Prostate gland (tissue), 2 donors: Measurements from ENCODE around the gene SMYD2. TPM values are rescaled to one million over a fixed set of nuclear protein-coding genes. Genes with fewer than 3 reads are reported as not detected.

Source experiments
- DNase-seq: peaks from one replicate; pipeline ENCODE4 v3.0.0-alpha.2; 2019; ENCODE audit warnings: low spot score
- H3K27ac ChIP-seq, 2 donors: fragments of 200-600 bp; sonication (generic); 2 replicates each; pipeline ENCODE4 v1.5.1; 2017 to 2019
- H3K27me3 ChIP-seq: fragments of 200-600 bp; sonication (generic); replicated peaks from 2 replicates; pipeline ENCODE4 v1.5.1; 2019; ENCODE audit not compliant: insufficient read depth
- H3K36me3 ChIP-seq, 2 donors: fragments of 200-600 bp; sonication (generic); 1 replicate in 1 of 2; 2 replicates in 1 of 2; pipeline versions ENCODE4 v1.5.1 to v1.8.1; 2017 to 2019
- H3K4me1 ChIP-seq: fragments of 200-600 bp; sonication (generic); replicated peaks from 2 replicates; pipeline ENCODE4 v1.5.1; 2019
- H3K4me3 ChIP-seq, 2 donors: fragments of 200-600 bp; sonication (generic); 2 replicates each; pipeline ENCODE4 v1.5.1; 2017 to 2019
- H3K9me3 ChIP-seq: fragments of 200-600 bp; sonication (generic); 2 replicates; pipeline ENCODE4 v1.5.1; 2017
- CTCF ChIP-seq, 4 experiments: fragments of 200-600 bp in 2 of 4; fragments of 450-650 bp in 2 of 4; sonication (generic) in 2 of 4; IDR thresholded peaks; 1 replicate in 3 of 4; 2 replicates in 1 of 4; pipeline ENCODE4 v1.5.1; 2016 to 2019; ENCODE audit warnings: antibody characterized with exemption in 4 of 4, mild to moderate bottlenecking in 2 of 4, moderate library complexity in 2 of 4
- POLR2A ChIP-seq: fragments of 450-650 bp; IDR thresholded peaks from one replicate; pipeline ENCODE4 v1.6.1; 2016; ENCODE audit warnings: antibody characterized with exemption, mild to moderate bottlenecking
- POLR2AphosphoS5 ChIP-seq: sonication (generic); formaldehyde crosslinking; IDR thresholded peaks from one replicate; pipeline ENCODE4 v1.6.1; 2017; ENCODE audit warnings: antibody characterized with exemption
- WGBS: methylation state at CpG from one replicate; pipeline ENCODE4 v1.1.5; 2018; 5-methylcytosine and 5-hydroxymethylcytosine counted together
- intact Hi-C: fragments of 100-400 bp; cut with DNase I; formaldehyde crosslinking; loops from one replicate; pipeline ENCODE4 v1.14.2; 2022
- total RNA-seq, 2 donors: library from RNA; depleted of rRNA; stranded (reverse); fragments of >200 nt; gene quantifications; one replicate each; pipeline ENCODE4 v1.1.0, GENCODE V29; 2016

The SMYD2 gene
- total RNA-seq, 2 donors from 2014 or later = 18.6 to 50.4 TPM

GRCh38 chr1:214285610-214286440, 4.9 kb downstream of the SMYD2 start:
- intact Hi-C loops = no loop called here
- H3K4me1 ChIP-seq = no peaks in the 10 kb centered on the region
- no peaks in the 10 kb centered on the region for H3K36me3 ChIP-seq
- H3K27ac ChIP-seq = no peak overlapping the region
- 84% methylated on average over 7 of the region's 7 CpGs for WGBS
- H3K4me3 ChIP-seq = no peak overlapping the region
- H3K9me3 ChIP-seq = no peaks in the 10 kb centered on the region
- H3K27me3 ChIP-seq = no peaks in the 10 kb centered on the region
- DNase-seq = no peak
- no peak for TF ChIP-seq CTCF (IDR thresholded peaks at IDR 0.05)
- no peak for TF ChIP-seq POLR2AphosphoS5
- TF ChIP-seq POLR2A = no peak

- Histone ChIP-seq H3K9me3 (no peaks in the 10 kb centered on the region), H3K27me3 (no peaks in the 10 kb centered on the region), H3K27ac (no peak overlapping the region), H3K36me3 (no peaks in the 10 kb centered on the region), H3K4me1 (no peaks in the 10 kb centered on the region), H3K4me3 (no peak overlapping the region)
- intact Hi-C loops = no loop called here
- TF ChIP-seq POLR2A (no peak), CTCF (IDR thresholded peaks at IDR 0.05) (no peak), POLR2AphosphoS5 (no peak)
- WGBS = 88% methylated on average over 6 of the region's 6 CpGs
- DNase-seq = no peak
These were observed 6.9 kb downstream of the SMYD2 start for GRCh38 chr1:214287884-214288283.

GRCh38 chr1:214289574-214290272, 8.8 kb downstream of the SMYD2 start:
- no peak overlapping the region for H3K4me3 ChIP-seq
- WGBS = 73% methylated on average over 7 of the region's 7 CpGs
- no peaks in the 10 kb centered on the region for H3K36me3 ChIP-seq
- no peak for DNase-seq
- intact Hi-C loops = no loop called here
- H3K4me1 ChIP-seq = no peaks in the 10 kb centered on the region
- H3K9me3 ChIP-seq = no peaks in the 10 kb centered on the region
- no peaks in the 10 kb centered on the region for H3K27me3 ChIP-seq
- TF ChIP-seq POLR2A = no peak
- TF ChIP-seq CTCF (IDR thresholded peaks at IDR 0.05) = no peak
- TF ChIP-seq POLR2AphosphoS5 = no peak
- no peak overlapping the region for H3K27ac ChIP-seq

GRCh38 chr1:214290424-214291037, 9.6 kb downstream of the SMYD2 start:
- Histone ChIP-seq H3K27me3 (no peaks in the 10 kb centered on the region), H3K36me3 (no peaks in the 10 kb centered on the region), H3K4me1 (no peaks in the 10 kb centered on the region), H3K27ac (no peak overlapping the region), H3K9me3 (no peaks in the 10 kb centered on the region), H3K4me3 (no peak overlapping the region)
- DNase-seq = no peak
- no peak for TF ChIP-seq POLR2AphosphoS5
- TF ChIP-seq CTCF (IDR thresholded peaks at IDR 0.05) = no peak
- no peak for TF ChIP-seq POLR2A
- intact Hi-C loops = no loop called here
- 44% methylated on average over 5 of the region's 5 CpGs for WGBS
